BE2C (cell line): Measurements from ENCODE around the gene C4orf54.

Source experiments
- DNase-seq: peaks from one replicate; pipeline ENCODE4 v3.0.0-alpha.2; 2020
- H3K27me3 ChIP-seq: fragments of 250-450 bp; sonication (Bioruptor Pico); 2 replicates; pipeline ENCODE4 v1.5.1; 2020; ENCODE audit warnings: mild to moderate bottlenecking
- H3K36me3 ChIP-seq: fragments of 250-450 bp; sonication (Bioruptor Pico); 2 replicates; pipeline ENCODE4 v1.5.1; 2020; ENCODE audit warnings: mild to moderate bottlenecking
- H3K4me1 ChIP-seq: fragments of 250-450 bp; sonication (Bioruptor Pico); 2 replicates; pipeline ENCODE4 v1.5.1; 2020
- H3K4me3 ChIP-seq: 2 replicates; pipeline ENCODE4 v1.5.1; 2011; ENCODE audit warnings: low read depth, low read length
- H3K9me3 ChIP-seq: fragments of 250-450 bp; sonication (Bioruptor Pico); 2 replicates; pipeline ENCODE4 v1.5.1; 2020
- CTCF ChIP-seq: IDR thresholded peaks from 2 replicates; pipeline ENCODE4 v1.5.1; 2012; ENCODE audit warnings: mild to moderate bottlenecking, low read depth, low read length

The C4orf54 gene

GRCh38 chr4:99687120-99687519, 29.5 kb upstream of the C4orf54 start:
- H3K27me3 ChIP-seq: no peaks in the 10 kb centered on the region
- TF ChIP-seq CTCF: no peak
- no peak overlapping the region for H3K4me3 ChIP-seq
- H3K9me3 ChIP-seq: no peaks in the 10 kb centered on the region
- DNase-seq: no peak
- no peaks in the 10 kb centered on the region for H3K36me3 ChIP-seq
- no peaks in the 10 kb centered on the region for H3K4me1 ChIP-seq

DNA sequence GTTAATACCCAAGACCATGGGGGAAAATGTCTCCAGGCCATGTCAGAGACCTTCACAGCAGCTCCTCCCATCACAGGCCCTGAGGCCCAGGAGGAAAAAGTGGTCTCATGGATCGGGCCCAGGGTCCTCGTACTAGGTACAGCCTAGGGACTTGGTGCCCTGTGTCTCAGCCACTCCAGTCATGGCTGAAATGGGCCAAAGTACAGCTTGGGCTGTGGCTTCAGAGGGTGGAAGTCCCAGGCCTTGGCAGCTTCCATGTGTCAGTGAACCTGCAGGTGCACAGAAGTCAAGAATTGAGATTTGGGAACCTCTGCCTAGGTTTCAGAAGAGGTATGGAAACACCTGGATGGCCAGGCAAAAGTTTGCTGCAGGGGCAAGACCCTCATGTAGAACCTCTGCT, 27.6 kb upstream of the C4orf54 start:
- Histone ChIP-seq H3K27me3 (no peaks in the 10 kb centered on the region), H3K4me3 (no peak overlapping the region), H3K9me3 (no peaks in the 10 kb centered on the region), H3K36me3 (no peaks in the 10 kb centered on the region), H3K4me1 (no peaks in the 10 kb centered on the region)
- DNase-seq: no peak
- TF ChIP-seq CTCF: no peak

- Histone ChIP-seq H3K27me3 (no peaks in the 10 kb centered on the region), H3K9me3 (no peaks in the 10 kb centered on the region), H3K4me1 (no peaks in the 10 kb centered on the region), H3K36me3 (no peaks in the 10 kb centered on the region), H3K4me3 (no peak overlapping the region)
- no peak for DNase-seq
- TF ChIP-seq CTCF: no peak
Measured at GRCh38 chr4:99683895-99684294, 26.3 kb upstream of the C4orf54 start.

GRCh38 chr4:99679976-99680375, 22.3 kb upstream of the C4orf54 start:
- no peaks in the 10 kb centered on the region for H3K27me3 ChIP-seq
- no peak for DNase-seq
- no peaks in the 10 kb centered on the region for H3K4me1 ChIP-seq
- no peak overlapping the region for H3K4me3 ChIP-seq
- H3K9me3 ChIP-seq: no peaks in the 10 kb centered on the region
- TF ChIP-seq CTCF: no peak
- H3K36me3 ChIP-seq: no peaks in the 10 kb centered on the region

- no peak for TF ChIP-seq CTCF
Measured at GRCh38 chr4:99679204-99679603, 21.6 kb upstream of the C4orf54 start.

GRCh38 chr4:99677161-99677560, 19.5 kb upstream of the C4orf54 start:
- no peaks in the 10 kb centered on the region for H3K4me1 ChIP-seq
- H3K4me3 ChIP-seq: no peak overlapping the region
- H3K36me3 ChIP-seq: no peaks in the 10 kb centered on the region
- DNase-seq: no peak
- no peak for TF ChIP-seq CTCF
- no peaks in the 10 kb centered on the region for H3K9me3 ChIP-seq
- no peaks in the 10 kb centered on the region for H3K27me3 ChIP-seq

More at GRCh38 chr4:99679204-99679603, 21.6 kb upstream of the C4orf54 start:
- Histone ChIP-seq H3K36me3 (no peaks in the 10 kb centered on the region), H3K4me3 (no peak overlapping the region), H3K4me1 (no peaks in the 10 kb centered on the region), H3K27me3 (no peaks in the 10 kb centered on the region), H3K9me3 (no peaks in the 10 kb centered on the region)
- no peak for DNase-seq
